ENCODE data around the gene NIM1K. TPM values are rescaled to one million over a fixed set of nuclear protein-coding genes. Genes with fewer than 3 reads are reported as not detected.
"Not testable (repeated sequence)": the region's sequence is repeated elsewhere in the genome, so short reads cannot be mapped to it uniquely, and the experiment has no call there.

NIM1K gene
- total and polyA plus RNA-seq, 4 donors: 7.9 to 18.4 (median 13.0) TPM

DNA sequence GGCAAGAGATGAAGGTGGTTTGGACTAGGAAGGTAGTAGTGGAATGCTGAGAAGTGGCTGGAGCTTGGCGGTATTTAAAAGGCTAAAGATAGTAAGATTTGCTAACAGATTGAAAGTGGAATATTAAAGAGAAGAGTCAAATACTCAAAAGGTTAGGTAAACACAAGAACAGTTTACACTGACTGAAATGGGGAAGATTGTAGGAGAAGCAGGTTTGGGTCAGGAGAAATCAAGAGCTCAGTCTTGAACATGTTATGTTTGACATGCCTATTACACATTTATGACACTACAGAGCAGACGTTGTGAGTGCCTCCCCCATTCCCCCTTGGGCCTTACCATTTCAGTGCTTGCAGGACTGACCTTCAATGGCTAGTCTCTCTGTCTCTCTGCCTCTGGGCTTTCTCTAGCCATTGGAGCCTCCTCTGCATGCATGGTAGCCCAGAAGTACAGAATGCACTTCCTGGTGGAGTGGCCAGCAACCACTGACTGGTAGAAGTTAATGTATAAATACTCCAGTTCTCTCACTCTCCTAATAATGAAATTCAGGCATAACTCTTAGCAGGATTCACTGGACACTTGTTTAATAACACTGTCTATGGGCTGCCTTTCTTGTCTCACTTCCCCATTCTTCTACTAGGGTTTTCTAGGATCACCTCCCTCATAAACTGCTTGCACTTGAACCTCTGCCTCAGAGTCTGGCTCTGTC lies 64.4 kb downstream of the NIM1K start:
- Histone ChIP-seq H3K4me1 (ENCODE audit: control insufficient read depth, insufficient read depth, low read length) (no peaks in the 10 kb centered on the region), H3K27me3 (ENCODE audit: control insufficient read depth, insufficient read depth, low read length) (no peaks in the 10 kb centered on the region), H3K9me3 (ENCODE audit: control insufficient read depth, insufficient read depth, low read length) (no peaks in the 10 kb centered on the region), H3K36me3 (ENCODE audit: control insufficient read depth, insufficient read depth, low read length) (no peaks in the 10 kb centered on the region), H3K27ac (ENCODE audit: low read depth, low read length) (no peak overlapping the region), H3K4me3 (ENCODE audit: low read depth, low read length) (no peak overlapping the region)
- DNase-seq (ENCODE audit: low read depth in 4 of 6, low spot score in 6 of 6): no peak
- WGBS (ENCODE audit: insufficient coverage): 67% methylated on average over 2 of the region's 2 CpGs

- no peak for DNase-seq (ENCODE audit: low read depth in 4 of 6, low spot score in 6 of 6)
- Histone ChIP-seq H3K27me3 (ENCODE audit: control insufficient read depth, insufficient read depth, low read length) (no peaks in the 10 kb centered on the region), H3K9me3 (ENCODE audit: control insufficient read depth, insufficient read depth, low read length) (no peaks in the 10 kb centered on the region), H3K36me3 (ENCODE audit: control insufficient read depth, insufficient read depth, low read length) (no peaks in the 10 kb centered on the region), H3K27ac (ENCODE audit: low read depth, low read length) (no peak overlapping the region), H3K4me3 (ENCODE audit: low read depth, low read length) (no peak overlapping the region), H3K4me1 (ENCODE audit: control insufficient read depth, insufficient read depth, low read length) (no peaks in the 10 kb centered on the region)
- WGBS (ENCODE audit: insufficient coverage): no CpG with 5 or more reads among the region's 1 CpG
These were observed 66.1 kb downstream of the NIM1K start for GRCh38 chr5:43258116-43258515.

GRCh38 chr5:43262269-43262668 lies 70.2 kb downstream of the NIM1K start:
- not testable (repeated sequence) for H3K4me1 ChIP-seq (ENCODE audit: control insufficient read depth, insufficient read depth, low read length); H3K9me3 ChIP-seq (ENCODE audit: control insufficient read depth, insufficient read depth, low read length); DNase-seq (ENCODE audit: low read depth in 4 of 6, low spot score in 6 of 6); H3K27ac ChIP-seq (ENCODE audit: low read depth, low read length); H3K27me3 ChIP-seq (ENCODE audit: control insufficient read depth, insufficient read depth, low read length); H3K36me3 ChIP-seq (ENCODE audit: control insufficient read depth, insufficient read depth, low read length); H3K4me3 ChIP-seq (ENCODE audit: low read depth, low read length)
- WGBS (ENCODE audit: insufficient coverage): no CpG with 5 or more reads among the region's 2 CpGs

GRCh38 chr5:43268188-43268820 lies 76.3 kb downstream of the NIM1K start:
- no peak for DNase-seq (ENCODE audit: low read depth in 4 of 6, low spot score in 6 of 6)
- no peak overlapping the region for H3K4me3 ChIP-seq (ENCODE audit: low read depth, low read length)
- no peaks in the 10 kb centered on the region for H3K4me1 ChIP-seq (ENCODE audit: control insufficient read depth, insufficient read depth, low read length)
- H3K36me3 ChIP-seq (ENCODE audit: control insufficient read depth, insufficient read depth, low read length): no peaks in the 10 kb centered on the region
- H3K9me3 ChIP-seq (ENCODE audit: control insufficient read depth, insufficient read depth, low read length): peaks cover 3% of the 10 kb centered on the region
- no peaks in the 10 kb centered on the region for H3K27me3 ChIP-seq (ENCODE audit: control insufficient read depth, insufficient read depth, low read length)
- no peak overlapping the region for H3K27ac ChIP-seq (ENCODE audit: low read depth, low read length)
- WGBS (ENCODE audit: insufficient coverage): 100% methylated on average over 1 of the region's 1 CpG

DNA sequence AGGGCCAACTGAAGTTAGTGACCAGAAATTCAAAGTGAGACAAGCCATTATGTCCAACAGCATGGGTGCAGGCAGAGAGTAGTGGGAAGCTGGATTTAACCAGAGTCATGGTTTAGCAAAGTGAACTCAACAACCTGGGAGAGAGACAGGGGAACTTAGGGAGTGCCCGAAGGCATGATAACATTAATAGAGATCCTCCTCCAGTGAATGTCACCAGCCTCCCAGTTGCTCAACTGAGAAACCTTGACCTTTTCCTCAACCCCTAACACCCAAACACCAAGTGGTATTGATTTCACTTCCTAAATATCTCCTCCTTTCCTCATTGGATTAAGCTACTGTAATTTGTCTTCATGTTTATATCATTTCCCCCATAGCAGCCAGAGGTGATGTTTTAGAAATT lies 78.6 kb downstream of the NIM1K start:
- Histone ChIP-seq H3K27ac (ENCODE audit: low read depth, low read length) (no peak overlapping the region), H3K4me1 (ENCODE audit: control insufficient read depth, insufficient read depth, low read length) (no peaks in the 10 kb centered on the region), H3K4me3 (ENCODE audit: low read depth, low read length) (no peak overlapping the region), H3K36me3 (ENCODE audit: control insufficient read depth, insufficient read depth, low read length) (no peaks in the 10 kb centered on the region), H3K9me3 (ENCODE audit: control insufficient read depth, insufficient read depth, low read length) (peaks cover 3% of the 10 kb centered on the region), H3K27me3 (ENCODE audit: control insufficient read depth, insufficient read depth, low read length) (no peaks in the 10 kb centered on the region)
- no peak for DNase-seq (ENCODE audit: low read depth in 4 of 6, low spot score in 6 of 6)
- no CpG with 5 or more reads among the region's 1 CpG for WGBS (ENCODE audit: insufficient coverage)

GRCh38 chr5:43273552-43273951 lies 81.5 kb downstream of the NIM1K start:
- Histone ChIP-seq H3K36me3 (ENCODE audit: control insufficient read depth, insufficient read depth, low read length) (peaks cover 5% of the 10 kb centered on the region), H3K27me3 (ENCODE audit: control insufficient read depth, insufficient read depth, low read length) (no peaks in the 10 kb centered on the region), H3K27ac (ENCODE audit: low read depth, low read length) (no peak overlapping the region), H3K4me1 (ENCODE audit: control insufficient read depth, insufficient read depth, low read length) (no peaks in the 10 kb centered on the region), H3K9me3 (ENCODE audit: control insufficient read depth, insufficient read depth, low read length) (no peaks in the 10 kb centered on the region), H3K4me3 (ENCODE audit: low read depth, low read length) (no peak overlapping the region)
- no peak for DNase-seq (ENCODE audit: low read depth in 4 of 6, low spot score in 6 of 6)

- Histone ChIP-seq H3K4me1 (ENCODE audit: control insufficient read depth, insufficient read depth, low read length) (no peaks in the 10 kb centered on the region), H3K27me3 (ENCODE audit: control insufficient read depth, insufficient read depth, low read length) (no peaks in the 10 kb centered on the region), H3K4me3 (ENCODE audit: low read depth, low read length) (no peak overlapping the region), H3K9me3 (ENCODE audit: control insufficient read depth, insufficient read depth, low read length) (no peaks in the 10 kb centered on the region), H3K36me3 (ENCODE audit: control insufficient read depth, insufficient read depth, low read length) (peaks cover 8% of the 10 kb centered on the region), H3K27ac (ENCODE audit: low read depth, low read length) (no peak overlapping the region)
- peak in 4 of 6 donors; percentile 7 to 86 (median 13) for DNase-seq (ENCODE audit: low read depth in 4 of 6, low spot score in 6 of 6)
- WGBS (ENCODE audit: insufficient coverage): 21% methylated on average over 4 of the region's 7 CpGs
These were observed 82.5 kb downstream of the NIM1K start for GRCh38 chr5:43274435-43275114.

GRCh38 chr5:43275391-43275790 lies 83.4 kb downstream of the NIM1K start:
- Histone ChIP-seq H3K9me3 (ENCODE audit: control insufficient read depth, insufficient read depth, low read length) (no peaks in the 10 kb centered on the region), H3K27ac (ENCODE audit: low read depth, low read length) (no peak overlapping the region), H3K4me3 (ENCODE audit: low read depth, low read length) (no peak overlapping the region), H3K27me3 (ENCODE audit: control insufficient read depth, insufficient read depth, low read length) (no peaks in the 10 kb centered on the region), H3K36me3 (ENCODE audit: control insufficient read depth, insufficient read depth, low read length) (peaks cover 12% of the 10 kb centered on the region), H3K4me1 (ENCODE audit: control insufficient read depth, insufficient read depth, low read length) (no peaks in the 10 kb centered on the region)
- peak in 1 of 6 donors; percentile 22 for DNase-seq (ENCODE audit: low read depth in 4 of 6, low spot score in 6 of 6)
- 83% methylated on average over 3 of the region's 4 CpGs for WGBS (ENCODE audit: insufficient coverage)

DNA sequence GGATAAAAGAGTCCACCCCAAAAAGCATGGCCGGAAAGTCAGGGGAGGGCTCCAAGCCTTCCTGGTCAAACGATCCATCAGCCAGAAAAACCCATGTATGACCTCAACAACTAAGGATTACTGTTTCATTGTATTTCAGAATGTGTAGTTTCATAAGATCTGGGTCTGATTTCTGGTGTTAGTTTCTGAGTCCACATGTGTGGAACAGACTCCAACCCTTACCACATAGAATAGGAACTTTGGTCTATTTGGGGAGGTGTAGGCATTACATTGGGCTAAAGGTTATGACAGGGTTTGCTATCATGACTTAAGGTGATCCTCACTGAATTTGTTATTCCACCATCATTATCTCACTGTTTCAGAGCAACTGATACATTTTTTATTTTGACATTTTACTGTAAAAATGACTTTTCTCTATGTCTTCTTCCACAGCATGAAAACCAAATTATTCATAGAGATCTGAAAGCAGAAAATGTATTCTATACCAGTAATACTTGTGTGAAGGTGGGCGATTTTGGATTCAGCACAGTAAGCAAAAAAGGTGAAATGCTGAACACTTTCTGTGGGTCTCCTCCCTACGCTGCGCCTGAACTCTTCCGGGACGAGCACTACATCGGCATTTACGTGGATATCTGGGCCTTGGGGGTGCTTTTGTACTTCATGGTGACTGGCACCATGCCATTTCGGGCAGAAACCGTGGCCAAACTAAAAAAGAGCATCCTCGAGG lies 87.7 kb downstream of the NIM1K start:
- H3K4me3 ChIP-seq (ENCODE audit: low read depth, low read length): no peak overlapping the region
- DNase-seq (ENCODE audit: low read depth in 4 of 6, low spot score in 6 of 6): no peak
- no peak overlapping the region for H3K27ac ChIP-seq (ENCODE audit: low read depth, low read length)
- H3K27me3 ChIP-seq (ENCODE audit: control insufficient read depth, insufficient read depth, low read length): no peaks in the 10 kb centered on the region
- WGBS (ENCODE audit: insufficient coverage): 79% methylated on average over 10 of the region's 12 CpGs
- no peaks in the 10 kb centered on the region for H3K4me1 ChIP-seq (ENCODE audit: control insufficient read depth, insufficient read depth, low read length)
- H3K36me3 ChIP-seq (ENCODE audit: control insufficient read depth, insufficient read depth, low read length): peaks cover 12% of the 10 kb centered on the region
- no peaks in the 10 kb centered on the region for H3K9me3 ChIP-seq (ENCODE audit: control insufficient read depth, insufficient read depth, low read length)

All from spinal cord (tissue), 10 donors.